ENCODE results near the gene EFCAB8.
"Not testable (repeated sequence)": the region's sequence is repeated elsewhere in the genome, so short reads cannot be mapped to it uniquely, and the experiment has no call there.

Gene EFCAB8

DNA sequence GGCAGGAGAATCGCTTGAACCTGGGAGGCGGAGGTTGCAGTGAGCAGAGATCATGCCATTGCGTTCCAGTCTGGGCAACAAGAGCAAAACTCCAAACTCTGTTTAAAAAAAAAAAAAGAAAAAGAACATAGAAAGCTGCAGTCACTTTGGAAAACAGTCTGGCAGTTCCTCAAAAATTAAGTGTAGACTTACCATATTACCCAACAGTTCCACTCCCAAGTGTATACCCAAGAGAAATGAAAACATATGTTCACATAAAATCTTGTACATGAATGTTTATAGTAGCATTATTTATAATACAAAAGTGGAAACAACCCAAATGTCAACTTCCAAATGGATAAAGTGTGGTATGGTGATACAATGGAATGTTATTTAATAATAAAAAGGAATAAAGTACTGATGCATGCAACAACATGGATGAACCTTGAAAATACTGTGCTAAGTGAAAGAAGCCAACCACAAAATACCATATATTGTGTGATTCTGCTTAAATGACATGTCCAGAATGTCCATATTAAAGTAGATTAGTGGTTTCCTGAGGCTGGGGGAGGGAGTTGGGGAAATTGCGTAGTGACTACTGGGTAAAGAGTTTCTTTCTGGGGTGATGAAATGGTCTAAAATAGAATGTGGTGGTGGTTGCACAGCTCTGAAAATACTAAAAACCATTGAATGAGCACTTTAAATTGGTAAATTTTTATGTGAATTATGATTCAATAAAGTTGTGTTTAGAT, 82.6 kb downstream of the EFCAB8 start:
- in situ Hi-C loops (cut with HindIII; ENCODE audit: low sequenced_read_pairs), result no loop called here

DNA sequence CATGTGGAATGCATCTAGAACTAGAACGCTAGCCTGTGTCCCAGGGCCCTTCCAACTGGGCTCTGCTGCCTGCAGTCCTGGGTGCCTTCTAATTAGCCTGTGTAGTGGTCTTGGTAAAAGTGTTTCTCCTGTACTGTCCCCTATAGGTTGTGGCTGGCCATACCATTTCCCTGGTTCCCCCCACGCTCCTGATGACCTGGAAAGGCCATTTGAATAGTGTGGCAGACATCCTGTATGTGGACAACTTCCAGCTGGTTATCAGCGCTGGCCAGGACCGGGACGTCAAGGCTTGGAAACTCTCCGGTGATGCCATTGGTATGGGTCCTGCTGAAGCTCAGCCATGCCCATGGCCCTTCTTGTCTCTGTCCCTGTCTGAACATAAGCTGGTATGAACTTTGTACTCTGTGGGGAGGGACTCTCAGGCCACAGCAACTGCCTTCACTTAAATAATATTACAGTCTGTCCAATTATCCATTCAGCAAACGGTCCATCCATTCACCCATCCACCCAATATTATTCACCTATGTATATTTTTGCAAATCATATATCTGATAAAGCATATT, 84.8 kb downstream of the EFCAB8 start:
- in situ Hi-C loops (cut with HindIII; ENCODE audit: low sequenced_read_pairs), result no loop called here

DNA sequence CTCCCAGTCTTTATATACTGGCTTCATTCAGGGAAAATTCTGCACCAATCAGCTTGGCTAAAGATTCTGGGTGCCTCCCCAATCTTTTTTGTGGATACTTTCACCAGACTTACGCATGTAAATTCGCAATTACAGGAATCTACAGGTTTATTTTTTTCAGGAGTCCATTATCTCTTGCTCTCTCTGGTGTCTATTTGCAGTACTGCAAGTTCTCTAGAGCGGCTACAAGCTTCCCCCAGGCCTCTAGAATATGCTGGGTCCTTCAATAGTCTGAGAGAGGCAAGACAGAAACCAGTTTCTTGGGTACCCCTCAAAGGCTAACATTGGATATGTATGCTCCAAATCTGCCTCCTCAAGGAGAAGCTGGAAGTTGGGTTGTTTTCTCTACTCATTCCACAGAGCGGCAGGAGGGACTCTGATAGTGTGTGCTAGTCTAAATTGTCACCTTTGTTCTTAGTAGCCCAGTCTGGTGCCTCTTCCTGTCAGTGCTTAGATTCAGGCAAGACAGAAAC, 87.0 kb downstream of the EFCAB8 start:
- in situ Hi-C loops (cut with HindIII; ENCODE audit: low sequenced_read_pairs), result no loop called here

DNA sequence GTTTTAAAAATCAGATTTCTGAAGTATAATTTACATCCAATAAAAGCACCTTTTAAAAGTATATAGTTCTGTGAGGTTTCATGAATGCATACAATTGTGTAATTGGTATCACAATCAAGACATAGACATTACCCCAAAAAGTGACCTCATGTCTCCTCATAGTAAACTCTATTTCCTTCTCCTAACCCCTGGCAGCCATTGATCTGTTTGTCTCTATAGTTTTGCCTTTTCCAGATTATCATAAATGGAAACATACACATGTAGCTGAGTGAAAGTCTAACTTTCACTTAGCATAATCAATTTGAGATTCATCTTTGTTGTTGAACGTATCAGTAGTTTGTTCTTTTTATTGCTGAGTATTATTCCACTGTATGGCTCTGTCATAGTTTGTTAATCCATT, 87.9 kb downstream of the EFCAB8 start:
- in situ Hi-C loops (cut with HindIII; ENCODE audit: low sequenced_read_pairs), result no loop called here

DNA sequence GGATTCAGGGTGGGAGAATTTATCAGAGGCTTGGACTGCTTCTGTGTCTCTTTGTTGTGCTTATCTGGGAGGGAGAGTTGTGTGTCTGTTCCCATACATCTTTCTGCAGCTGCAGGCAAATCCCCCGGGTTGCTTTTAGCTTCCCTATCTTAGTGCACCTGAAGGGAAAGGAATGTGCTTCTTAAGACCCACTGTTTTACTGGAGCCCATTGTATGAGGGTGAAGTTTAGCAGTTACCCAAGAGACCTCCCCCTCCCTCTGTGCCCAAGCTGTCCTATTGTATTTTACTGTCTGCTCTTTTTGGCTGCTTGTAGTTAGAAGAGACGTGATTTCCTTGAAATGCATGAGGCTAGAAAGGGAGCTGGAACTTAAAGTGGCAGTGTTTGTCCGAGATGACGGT, 91.8 kb downstream of the EFCAB8 start:
- in situ Hi-C loops (cut with HindIII; ENCODE audit: low sequenced_read_pairs), result not testable (repeated sequence)

DNA sequence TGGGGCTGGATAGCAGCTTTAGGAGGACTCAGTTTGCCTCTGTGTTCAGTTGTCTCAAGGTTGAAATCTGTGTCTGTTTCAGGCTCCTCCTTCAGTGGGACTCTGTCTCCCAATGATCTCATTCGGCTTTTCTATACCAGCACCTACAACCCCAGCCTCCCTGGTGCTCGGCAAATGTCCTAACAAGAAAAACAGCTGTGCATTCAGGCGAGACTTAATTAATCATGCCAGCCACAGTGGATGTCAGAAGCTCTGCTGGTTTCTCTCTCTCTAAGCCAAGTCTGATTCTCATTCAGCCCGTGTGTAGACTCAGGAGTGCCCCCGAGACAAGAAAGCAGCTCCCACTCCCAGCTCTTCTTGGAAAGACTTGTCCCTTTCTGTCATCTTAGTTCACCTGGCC, 98.7 kb downstream of the EFCAB8 start:
- in situ Hi-C loops (cut with HindIII; ENCODE audit: low sequenced_read_pairs), result no loop called here

DNA sequence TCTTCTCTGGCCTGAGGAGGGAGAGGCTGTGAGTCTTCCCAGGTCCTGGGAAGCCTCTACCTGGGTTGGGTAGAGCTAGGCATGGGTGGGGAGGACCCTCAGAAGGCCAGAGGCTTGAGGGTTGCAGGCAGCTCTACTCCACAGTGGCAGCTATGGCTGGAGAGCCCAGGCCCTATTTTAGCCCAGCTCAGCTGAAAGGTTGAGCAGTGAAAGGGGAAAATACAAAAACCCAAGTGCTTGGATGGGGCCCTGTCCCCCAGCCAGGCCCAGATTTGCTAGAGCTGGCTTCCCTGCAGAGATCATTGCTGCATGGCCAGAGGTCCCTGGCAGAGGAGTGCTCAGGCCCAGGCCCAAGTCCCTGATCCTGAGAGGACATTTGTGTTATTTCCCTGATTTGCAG, 99.9 kb downstream of the EFCAB8 start:
- in situ Hi-C loops (cut with HindIII; ENCODE audit: low sequenced_read_pairs), result no loop called here

DNA sequence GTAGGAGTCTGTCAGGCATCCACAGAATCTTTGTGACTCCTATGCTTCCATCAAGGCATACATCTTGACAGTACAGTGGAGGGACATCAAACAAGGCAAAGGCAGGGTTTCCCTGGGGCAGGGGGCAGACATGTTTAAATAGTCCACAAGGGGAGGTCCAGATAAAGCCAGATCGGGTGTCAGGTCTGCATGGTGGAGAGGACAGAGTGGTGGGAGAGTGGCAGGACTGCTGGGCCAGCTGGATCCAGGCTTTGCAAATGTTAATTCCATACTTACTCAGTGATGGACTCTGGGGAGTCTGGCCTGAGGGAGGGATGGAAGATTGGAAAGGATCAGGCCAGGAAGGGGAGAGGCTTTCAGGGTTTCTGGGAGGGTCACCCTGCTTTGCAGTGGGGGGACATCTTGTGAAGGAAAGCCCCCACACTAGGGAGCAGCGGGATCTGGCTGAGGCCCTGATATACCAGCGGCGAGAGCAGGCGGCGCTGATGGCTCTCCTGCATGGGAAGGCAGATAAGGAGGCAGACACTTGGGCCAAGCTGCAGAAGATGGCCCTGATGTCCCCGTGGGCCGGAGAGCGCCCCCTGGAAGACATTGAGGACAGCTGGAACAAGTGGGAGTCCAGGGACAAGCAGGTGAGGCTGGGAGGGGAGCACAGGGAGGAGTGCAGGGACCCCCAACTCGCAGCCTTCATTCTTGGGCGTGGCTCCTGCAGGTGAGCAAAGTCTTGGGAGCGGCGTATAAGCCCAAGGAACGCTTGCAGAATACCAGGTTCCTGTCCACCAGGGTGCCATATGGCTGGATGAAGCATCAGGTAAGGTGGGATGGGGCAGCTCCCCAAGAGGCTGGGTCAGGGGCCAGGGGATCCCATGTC, 100.9 kb downstream of the EFCAB8 start:
- in situ Hi-C loops (cut with HindIII; ENCODE audit: low sequenced_read_pairs), result no loop called here

DNA sequence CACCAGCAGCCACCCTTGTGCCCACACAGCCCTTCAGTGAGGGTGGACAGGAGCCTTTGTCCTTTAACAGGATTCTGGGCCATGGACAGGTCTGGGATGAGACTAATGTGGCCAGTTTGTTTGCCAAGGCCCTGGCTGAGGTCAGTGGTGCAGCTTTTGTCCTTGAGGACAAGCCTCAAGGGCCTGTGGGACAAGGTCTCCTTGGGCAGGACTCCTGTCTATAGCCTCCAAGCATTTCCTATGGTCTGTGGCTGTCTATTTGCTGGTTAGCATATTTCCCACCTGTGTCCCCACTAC, 101.4 kb downstream of the EFCAB8 start:
- in situ Hi-C loops (cut with HindIII; ENCODE audit: low sequenced_read_pairs), result no loop called here

DNA sequence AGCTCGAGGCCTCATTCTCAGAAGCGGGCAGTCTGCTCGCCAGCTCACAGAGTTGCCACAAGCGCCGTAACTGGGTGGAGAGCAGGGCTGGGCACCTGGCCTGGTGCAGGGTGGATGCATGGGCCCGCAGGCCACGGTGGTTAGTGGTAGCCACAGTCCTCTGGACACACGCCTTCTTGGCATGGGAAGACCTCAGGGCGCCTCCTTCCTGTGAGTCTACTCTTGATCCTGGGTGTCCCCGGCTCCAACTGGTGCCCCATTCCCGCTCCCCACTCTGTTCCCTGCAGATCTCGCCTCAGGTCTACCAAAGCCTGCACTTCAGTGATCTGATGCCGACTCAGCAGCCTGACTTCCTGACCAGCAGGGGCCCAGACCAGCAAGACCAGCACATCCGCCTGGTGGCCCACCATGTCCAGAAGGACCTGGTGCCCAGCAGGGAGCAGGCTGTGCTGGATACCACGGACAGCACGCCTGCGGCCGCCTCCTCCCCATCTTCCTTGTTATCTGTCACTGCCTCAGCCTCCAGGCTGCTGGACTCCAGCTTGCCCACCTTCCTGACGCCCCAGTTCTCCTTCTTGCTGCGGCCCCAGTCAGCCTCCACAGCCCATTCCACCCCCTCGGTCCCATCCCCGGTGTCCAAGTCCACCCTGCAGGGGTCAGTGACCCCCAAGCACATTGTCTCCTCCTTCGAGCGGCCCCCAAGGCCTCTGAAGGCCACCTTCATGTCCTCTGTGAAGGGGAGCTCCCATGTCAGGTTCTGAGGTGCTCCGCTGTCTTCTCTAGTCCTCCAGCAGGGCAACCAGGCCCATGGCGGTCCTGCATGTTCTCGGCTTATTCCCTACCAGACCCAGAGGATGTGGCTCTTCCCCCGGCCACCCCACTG, 102.4 kb downstream of the EFCAB8 start:
- in situ Hi-C loops (cut with HindIII; ENCODE audit: low sequenced_read_pairs), result no loop called here

DNA sequence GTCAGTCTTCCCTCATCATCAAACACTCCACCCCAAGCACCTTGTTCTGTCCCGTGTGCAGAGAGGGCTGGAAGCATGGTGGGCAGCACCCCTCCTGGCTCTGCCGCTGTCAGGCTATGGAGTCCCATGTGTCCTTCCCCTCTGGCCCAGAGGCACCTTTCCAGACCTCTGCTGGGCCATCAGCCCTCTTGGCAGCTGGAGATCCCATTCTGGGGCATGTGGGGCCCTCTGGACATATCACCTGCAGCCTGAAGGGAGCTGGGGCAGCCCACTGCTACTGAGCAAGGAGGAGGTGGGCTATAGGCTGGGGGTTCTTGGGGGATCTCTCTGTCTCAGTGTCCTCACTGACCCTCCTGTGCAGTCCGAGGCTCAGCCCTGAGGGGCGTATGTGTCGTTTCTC, 103.3 kb downstream of the EFCAB8 start:
- in situ Hi-C loops (cut with HindIII; ENCODE audit: low sequenced_read_pairs), result no loop called here

DNA sequence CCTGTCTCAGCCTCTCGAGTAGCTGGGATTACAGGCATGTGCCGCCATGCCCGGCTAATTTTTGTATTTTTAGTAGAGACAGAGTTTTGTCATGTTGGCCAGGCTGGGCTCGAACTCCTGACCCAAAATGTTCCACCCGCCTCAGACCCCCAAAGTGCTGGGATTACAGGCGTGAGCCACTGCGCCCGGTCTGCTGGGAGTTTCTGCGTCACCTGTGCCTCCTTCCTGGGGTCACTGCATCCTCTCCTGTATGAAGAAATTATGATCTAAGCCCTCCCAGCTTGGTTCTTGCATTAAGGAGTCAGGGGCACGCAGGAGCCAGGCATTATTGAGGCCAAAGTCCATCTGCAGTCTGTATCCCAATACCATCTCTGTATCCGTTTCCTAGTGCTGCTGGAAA, 103.9 kb downstream of the EFCAB8 start:
- in situ Hi-C loops (cut with HindIII; ENCODE audit: low sequenced_read_pairs), result not testable (repeated sequence)

DNA sequence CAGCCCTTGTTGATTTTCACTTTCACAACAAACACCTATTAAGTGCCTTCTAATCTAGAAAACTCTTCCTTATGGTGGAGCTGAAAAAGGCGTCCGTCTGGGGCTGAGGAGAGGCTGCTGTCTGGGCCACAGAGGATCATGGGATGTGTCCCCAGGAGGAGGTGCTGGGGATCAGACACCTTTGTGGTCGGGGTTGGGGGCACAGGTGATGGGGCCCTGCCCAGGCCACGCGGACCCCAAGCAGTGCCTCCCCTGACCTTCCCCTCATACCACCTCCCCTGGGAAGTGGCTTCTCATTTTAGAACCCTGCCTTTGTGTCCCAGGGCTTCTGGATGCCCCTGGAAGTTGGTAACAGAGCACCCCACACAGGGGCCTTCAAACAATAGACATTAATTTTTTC, 104.5 kb downstream of the EFCAB8 start:
- in situ Hi-C loops (cut with HindIII; ENCODE audit: low sequenced_read_pairs), result no loop called here

DNA sequence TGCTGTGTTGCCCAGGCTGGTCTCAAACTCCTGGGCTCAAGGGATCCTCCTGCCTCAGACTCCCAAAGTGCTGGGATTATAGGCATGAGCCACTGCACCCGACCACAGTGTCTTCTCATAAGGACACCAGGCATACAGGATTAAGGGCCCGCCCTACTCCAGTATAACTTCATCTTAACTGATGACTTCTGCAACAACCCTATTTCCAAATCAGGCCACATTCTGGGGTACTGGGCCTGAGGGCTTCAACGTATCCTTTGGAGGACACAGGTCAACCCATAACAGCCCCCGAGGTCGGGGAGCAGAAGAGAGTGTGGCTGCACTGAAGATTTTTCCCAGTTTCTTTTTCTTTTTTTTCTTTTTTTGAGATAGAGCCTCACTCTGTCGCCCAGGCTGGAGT, 105.9 kb downstream of the EFCAB8 start:
- in situ Hi-C loops (cut with HindIII; ENCODE audit: low sequenced_read_pairs), result no loop called here

DNA sequence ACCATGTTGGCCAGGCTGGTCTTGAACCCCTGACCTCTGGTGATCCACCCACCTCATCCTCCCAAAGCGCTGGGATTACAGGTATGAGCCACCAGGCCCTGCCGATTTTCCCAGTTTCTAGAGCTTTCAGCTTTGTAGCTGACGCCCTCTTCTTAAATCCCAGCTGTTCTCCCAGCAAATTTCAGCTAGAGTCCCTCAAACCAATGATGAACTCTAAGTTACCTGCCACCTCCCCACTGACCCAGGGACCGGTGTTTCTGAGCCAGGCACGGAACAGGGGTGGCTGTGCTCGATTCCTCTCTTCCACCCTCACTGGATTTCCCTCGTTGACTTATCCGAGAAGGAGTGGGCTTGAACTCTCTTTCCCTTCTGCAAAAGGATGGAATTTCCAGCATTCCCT, 106.4 kb downstream of the EFCAB8 start:
- in situ Hi-C loops (cut with HindIII; ENCODE audit: low sequenced_read_pairs), result no loop called here

DNA sequence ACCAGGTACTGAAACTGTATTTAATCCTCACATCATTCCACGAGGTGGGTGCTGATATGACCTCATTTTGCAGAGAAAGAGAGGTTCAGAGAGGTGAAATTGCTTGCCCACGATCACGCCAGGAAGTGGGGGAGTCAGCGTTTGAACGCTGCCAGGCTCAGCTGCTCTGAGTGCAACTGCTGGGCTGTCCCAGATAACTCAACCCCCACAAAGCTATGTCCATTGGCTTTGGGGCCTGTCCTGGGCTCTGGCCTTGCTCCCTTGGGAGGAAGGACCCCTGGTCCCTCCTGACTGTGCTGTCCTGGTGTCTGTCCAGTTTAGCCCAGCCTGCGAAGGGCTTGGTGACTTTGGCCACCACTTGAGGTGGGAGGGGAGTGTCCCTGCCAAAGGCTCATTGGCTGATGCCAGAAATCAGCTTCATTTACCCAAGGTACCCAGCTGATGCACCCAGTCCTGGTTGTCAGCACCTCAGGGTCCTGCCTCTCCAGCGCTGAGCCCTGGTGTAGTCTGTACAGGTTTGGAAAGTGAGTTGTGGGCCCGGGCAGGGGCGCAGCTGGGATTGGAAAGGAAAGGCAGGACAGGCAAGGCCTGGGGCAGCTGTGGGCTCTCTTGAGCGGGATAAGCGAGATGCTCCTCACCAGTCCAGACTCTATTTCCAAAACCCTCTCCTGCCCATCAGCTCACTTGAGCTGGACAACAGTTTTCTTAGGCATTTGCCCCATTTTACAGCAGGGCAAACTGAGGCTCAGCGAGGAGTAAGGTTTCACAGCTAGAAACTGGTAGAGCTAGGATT, 107.1 kb downstream of the EFCAB8 start:
- in situ Hi-C loops (cut with HindIII; ENCODE audit: low sequenced_read_pairs), result no loop called here

DNA sequence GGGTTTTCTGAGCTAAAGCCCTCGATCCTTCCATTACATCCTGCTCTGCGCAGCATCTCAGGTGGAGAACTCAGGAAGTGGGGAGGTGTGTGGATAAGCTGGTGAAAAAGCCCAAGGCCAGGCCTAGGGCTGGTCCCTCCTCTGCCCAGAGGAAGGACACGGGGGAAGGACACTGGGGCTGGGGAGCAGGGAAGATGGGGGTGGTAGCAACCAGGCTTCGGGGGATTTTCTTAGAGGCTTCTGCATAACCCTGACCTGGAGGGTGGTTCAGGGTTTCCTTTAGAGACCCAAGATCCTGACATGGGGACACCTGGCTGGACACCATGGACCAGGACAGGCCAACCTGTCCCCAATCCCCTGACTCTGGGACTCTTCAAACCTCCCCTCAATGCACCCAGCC, 107.7 kb downstream of the EFCAB8 start:
- in situ Hi-C loops (cut with HindIII; ENCODE audit: low sequenced_read_pairs), result no loop called here

DNA sequence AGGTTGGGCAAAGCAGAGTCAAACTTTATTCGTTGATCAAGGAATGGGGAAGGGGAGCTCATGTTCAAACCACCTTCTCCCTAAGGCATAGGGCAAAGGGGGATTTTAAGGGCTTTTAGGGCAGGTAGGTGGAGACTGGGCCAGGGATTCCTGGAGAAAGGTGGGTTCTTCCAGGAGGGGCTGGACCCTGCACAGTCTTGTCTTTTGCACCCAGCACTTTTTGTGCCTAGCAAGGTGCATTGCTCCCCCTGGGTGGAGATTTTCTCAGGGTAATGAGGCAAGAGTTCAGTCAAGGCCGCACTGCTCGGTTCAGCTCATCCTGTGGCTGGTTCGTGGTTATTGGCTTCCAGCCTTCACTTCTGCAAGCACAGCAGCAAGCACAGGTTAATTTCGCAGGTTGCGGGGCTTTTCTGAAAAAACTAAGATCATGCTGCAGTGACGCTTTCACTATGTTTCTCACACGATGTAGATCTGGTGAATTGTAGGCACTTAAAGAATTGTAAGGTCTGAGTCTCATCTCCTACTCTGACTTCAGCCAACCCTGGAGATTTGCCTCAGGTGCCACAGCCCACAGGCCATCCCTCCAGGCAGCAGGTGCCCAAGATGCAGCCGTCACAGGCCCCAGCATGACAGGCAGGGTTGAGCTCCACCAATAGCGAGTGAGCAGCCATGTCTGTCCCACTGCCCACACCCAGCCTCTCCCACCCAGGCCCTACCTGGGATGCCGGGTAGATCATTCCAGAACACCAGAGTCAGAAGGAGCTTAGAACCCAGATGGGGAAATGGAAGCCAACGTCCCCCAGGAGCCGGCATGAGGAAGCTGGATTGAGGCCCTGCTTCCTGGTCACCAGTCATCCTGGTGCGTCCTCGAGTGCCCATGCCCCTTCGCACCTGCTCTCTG, 108.4 kb downstream of the EFCAB8 start:
- in situ Hi-C loops (cut with HindIII; ENCODE audit: low sequenced_read_pairs), result no loop called here

DNA sequence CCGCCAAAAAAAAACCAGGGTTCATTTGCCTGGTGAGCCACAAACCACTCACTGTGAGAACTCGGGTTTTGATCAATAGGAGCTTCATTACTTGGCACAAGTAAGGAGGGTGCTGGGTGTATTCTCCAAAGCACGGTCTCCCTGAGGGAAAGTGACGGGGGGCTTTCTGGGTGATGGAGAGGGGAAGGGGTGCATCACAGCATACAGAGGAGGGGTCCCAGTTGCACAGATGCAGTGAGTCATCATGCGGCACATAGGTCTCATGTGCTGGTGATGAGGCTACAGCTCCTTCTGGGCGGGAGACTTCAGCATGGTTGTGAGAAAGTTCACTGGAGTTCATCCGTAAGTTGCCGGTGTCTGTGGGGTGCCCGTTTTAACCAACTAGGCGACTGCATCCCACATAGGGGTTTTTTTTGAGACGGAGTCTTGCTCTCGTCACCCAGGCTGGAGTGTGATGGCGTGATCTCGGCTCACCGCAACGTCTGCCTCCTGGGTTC, 109.3 kb downstream of the EFCAB8 start:
- in situ Hi-C loops (cut with HindIII; ENCODE audit: low sequenced_read_pairs), result no loop called here

Measured in endothelial cell of hepatic sinusoid (primary cell).